Right ventricle myocardium superior (tissue), 1 donor: ENCODE data around the gene MALT1. TPM values are rescaled to one million over a fixed set of nuclear protein-coding genes. Genes with fewer than 3 reads are reported as not detected.
A peak's percentile ranks its signal among the peaks of the same experiment; 100 is the strongest.
"Not testable (repeated sequence)": the region's sequence is repeated elsewhere in the genome, so short reads cannot be mapped to it uniquely, and the experiment has no call there.

ENCODE experiments used
- ATAC-seq: fragments of 200-7000 bp; cut with Tn5 transposase; one replicate; pipeline ENCODE4 v1.9.1; 2020; ENCODE audit warnings: mild to moderate bottlenecking; ENCODE audit not compliant: poor library complexity
- DNase-seq: peaks from one replicate; pipeline ENCODE4 v3.0.0-alpha.2; 2020
- intact Hi-C: fragments of 100-400 bp; cut with DNase I; formaldehyde crosslinking; loops from one replicate; pipeline ENCODE4 v1.11.2; 2022
- total RNA-seq: library from RNA; stranded (reverse); fragmentation: NEBNext Ultra II Directional; extraction: Animal tissue kit (Norgen Biotek cat#: 25700); gene quantifications from one replicate; pipeline ENCODE4 v1.2.1, GENCODE V29; 2021
- donor health status: DM: no; HTN: yes; CAD: no; lungs with severe emphysema.

The MALT1 gene
- total RNA-seq, 1 donor from 2014 or later: 10.2 TPM

DNA sequence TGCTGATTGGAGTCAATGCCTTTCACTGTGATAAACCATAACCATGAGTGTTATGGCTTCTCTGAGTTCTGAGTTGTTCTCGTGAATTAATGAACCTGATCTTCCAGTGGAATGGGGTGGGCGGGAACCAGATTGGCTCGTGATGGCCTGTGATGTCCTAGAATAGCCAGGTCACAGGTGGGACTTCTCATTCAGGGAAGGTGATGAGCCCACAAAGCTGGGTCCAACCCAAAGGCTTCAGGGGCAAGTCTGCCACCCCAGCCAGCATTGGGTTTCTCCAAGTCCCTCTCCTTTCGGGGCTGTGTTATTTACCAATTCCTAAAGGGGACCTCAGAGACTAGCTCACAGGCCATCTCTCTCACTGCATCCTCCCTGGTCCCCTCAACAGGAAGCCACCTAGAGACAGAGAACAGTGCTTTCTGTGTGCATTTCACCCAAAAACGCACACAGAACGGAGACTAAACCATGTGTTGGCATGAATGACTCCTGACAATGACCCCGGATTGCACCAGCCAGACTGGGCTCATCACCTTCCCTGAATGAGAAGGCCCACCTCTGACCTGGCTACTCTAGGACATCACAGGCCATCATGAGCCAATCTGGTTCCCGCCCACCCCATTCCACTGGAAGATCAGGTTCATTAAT is 85.5 kb downstream of the MALT1 start:
- DNase-seq (no peak), ATAC-seq (no peak)
- intact Hi-C loops: no loop called here

DNA sequence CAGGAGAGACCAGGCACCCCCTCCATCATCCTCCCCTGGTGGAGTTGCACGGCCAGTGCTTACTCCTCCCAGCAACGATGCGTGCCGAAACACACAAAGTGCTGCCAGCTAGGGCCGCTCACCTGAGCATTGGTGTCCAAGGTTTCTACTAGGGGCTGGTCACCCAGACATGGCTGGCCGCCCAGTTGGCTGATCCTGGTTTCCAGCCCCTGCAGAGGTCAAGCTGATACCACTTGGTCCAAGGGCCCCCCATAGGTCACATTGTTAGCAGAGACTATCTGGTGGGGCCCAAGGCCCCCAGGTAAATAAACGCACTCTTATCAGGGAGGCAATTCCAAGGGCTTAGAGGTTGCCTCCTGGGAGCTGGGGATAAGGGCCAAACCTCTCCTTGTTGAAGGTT is 86.1 kb downstream of the MALT1 start:
- intact Hi-C loops, ATAC-seq, DNase-seq: not testable (repeated sequence)

DNA sequence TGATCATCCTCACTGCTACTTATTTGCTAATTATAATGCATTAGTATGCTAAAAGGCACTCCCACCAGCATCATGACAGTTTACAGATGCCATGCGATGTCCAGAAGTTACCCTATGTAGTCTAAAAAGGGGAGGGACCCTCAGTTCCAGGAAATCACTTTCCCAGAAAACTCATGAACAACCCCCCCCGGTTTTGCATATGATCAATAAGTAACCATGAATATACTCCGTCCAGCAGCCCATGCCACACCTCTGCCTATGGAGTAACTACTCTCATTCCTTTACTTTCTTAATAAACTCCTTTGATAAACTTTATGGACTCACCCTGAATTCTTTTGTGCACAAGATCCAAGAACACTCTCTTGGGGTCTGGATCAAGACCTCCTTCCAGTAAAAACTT is 86.8 kb downstream of the MALT1 start:
- DNase-seq (no peak), ATAC-seq (no peak)
- intact Hi-C loops: no loop called here

DNA sequence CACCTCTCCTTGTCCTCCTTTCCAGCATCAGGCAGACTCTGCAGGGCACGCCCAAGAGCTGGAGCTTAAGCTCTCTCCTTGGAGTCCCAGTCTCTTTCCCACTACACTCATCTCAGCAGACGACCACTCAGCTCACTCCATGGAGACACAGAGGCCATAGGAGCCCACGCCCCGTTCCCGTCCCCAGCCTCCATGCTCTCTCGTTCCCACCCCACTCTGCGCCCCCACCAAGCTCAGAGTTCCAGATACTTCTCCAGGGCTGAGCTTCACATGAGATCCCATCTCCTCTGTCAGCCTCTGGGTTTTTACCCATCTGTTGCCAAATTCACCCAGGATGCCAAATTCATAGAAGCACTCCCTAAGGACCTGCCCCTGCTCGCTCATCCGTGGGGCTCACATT is 87.3 kb downstream of the MALT1 start:
- no peak for DNase-seq
- no peak for ATAC-seq

DNA sequence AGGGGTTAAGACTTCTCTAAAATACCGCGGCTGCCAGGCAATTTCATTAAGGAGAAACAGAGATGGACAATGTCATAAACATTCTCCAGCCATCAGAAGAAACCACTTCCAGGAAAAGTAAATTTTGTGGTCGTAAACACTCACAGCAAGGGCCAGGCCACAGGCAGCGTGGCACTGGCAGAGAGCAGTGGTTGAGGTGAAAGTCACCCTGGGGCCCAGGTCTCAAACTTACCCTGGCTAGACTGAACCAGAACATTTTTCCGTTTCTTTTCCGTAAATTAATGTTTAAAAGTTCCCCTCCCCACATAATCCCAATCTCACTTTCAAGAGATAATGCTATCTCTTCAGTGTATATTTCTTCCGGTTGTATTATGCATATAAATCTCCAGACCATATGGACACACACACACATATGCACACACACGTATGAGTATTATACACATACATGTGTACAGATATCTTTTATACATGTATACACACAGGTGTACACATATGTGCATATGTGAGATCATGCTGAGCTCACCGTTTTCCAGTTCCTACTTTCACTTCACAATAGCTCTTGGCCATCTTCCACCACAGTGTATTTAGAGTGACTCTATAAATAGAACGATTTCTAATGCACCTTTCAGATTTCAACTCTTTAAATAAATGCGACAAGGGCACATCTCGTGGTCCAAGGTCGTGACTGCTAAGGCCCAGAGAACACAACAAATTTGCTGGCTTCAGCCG is 90.1 kb downstream of the MALT1 start:
- ATAC-seq (peak; percentile 75), DNase-seq (no peak)
- intact Hi-C loops: loop anchor here (10.0 kb wide), 1 partner anchor 87 kb away; the partner anchor contains the start of gene MALT1

More for the DNA sequence above, 87.3 kb downstream of the MALT1 start:
- intact Hi-C loops: no loop called here

DNA sequence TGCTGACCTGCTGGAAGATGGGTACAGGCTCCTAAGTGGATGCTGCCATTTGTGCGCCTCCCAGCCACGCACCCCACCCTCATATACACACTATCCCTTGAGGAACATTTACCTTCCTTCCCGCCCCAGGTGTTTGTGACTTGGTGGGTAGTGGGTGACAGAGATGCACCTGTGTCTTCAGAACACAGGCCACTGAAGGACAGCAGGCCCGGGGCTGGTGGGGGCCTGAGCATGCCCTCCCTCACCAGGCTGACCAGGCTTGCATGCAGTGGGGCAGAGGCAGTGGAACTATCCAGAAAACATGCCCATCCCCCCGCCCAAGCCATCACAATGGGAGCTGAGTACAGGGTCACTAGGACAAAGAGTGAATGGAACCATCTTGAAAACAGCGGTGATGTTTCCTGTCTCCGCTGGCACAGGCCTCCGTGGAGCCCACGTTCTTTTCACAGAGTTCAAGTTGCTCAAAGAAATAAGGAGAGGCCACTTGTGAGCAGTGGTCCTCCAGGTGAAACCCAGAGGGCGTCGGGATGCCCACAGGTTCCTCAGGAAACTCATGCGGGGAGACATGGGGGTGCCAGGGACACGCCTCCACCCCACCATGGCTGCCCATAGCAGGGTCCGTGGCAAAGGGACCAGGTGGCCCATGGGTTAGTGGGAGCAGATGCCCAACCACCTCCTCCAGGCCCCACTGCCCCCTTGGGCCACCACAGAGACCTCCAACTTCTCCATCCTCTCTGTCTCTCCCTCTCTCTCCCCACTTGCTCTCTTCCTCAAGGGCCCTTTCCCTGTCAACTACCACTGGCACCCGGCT is 90.9 kb downstream of the MALT1 start:
- peak; percentile 7 for ATAC-seq
- peak; percentile 43 for DNase-seq
- intact Hi-C loops: loop anchor here (10.0 kb wide), 1 partner anchor 87 kb away; the partner anchor contains the start of gene MALT1

DNA sequence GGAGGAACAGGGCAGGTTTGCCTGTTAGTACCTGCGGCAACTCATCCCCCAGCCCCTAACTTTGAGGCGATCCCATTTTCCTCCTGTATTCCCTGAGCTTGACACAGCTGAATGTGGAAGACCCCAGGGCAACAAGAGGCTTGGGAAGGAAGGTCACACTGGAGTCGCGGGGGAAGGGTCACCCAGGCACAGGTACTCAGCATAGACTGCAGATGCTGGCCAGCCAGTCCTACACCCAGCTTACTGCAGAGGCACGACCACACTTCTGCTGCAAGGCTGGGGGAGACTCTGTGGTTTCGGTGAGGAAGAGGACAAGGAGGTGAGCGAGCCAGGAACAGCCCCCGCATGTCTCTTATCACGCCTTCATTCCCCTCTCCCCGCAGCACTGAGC is 91.5 kb downstream of the MALT1 start:
- intact Hi-C loops: loop anchor here (10.0 kb wide), 1 partner anchor 88 kb away; the partner anchor contains the start of gene MALT1
- no peak for ATAC-seq
- DNase-seq: no peak

DNA sequence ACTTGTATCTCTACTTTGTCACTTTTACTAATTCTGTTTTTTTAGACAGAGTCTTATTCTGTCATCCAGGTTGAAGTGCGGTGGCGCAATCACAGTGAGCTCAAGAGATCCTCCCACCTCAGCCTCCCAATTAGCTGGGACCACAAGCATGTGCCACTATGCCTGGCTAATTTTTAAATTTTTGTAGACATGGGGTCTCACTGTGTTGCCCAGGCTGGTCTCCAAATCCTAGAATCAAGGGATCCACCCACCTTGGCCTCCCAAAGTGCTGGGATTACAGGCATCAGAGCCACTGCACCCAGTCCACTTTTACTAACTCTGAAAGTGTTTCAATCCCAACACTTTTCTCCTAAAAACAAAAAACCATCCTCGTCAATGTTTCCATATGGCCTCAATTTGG is 94.9 kb downstream of the MALT1 start:
- intact Hi-C loops: loop anchor here (10.0 kb wide), 1 partner anchor 91 kb away; the partner anchor contains the start of gene MALT1

DNA sequence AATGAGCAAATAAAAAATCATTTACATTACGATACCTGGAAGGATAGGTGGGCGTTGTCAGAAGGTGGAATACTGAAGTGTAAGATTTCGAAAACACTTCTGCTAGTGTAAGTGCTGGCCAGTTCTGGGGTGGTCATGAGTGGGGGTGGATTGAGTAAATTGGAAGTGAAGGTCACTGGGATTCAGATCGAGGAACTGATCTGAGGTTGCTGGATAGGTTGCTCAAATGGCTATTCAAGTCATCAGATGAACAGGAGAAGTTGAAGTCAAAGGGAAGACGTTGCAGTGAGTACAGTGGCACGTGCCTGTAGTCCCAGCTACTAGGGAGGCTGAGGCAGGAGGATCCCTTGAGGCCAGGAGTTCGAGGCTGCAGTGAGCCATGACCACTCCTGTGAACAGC is 95.7 kb downstream of the MALT1 start:
- ATAC-seq: no peak
- intact Hi-C loops: loop anchor here (10.0 kb wide), 1 partner anchor 92 kb away; the partner anchor contains the start of gene MALT1
- no peak for DNase-seq

More for the DNA sequence above, 94.9 kb downstream of the MALT1 start:
- no peak for DNase-seq
- ATAC-seq: no peak

DNA sequence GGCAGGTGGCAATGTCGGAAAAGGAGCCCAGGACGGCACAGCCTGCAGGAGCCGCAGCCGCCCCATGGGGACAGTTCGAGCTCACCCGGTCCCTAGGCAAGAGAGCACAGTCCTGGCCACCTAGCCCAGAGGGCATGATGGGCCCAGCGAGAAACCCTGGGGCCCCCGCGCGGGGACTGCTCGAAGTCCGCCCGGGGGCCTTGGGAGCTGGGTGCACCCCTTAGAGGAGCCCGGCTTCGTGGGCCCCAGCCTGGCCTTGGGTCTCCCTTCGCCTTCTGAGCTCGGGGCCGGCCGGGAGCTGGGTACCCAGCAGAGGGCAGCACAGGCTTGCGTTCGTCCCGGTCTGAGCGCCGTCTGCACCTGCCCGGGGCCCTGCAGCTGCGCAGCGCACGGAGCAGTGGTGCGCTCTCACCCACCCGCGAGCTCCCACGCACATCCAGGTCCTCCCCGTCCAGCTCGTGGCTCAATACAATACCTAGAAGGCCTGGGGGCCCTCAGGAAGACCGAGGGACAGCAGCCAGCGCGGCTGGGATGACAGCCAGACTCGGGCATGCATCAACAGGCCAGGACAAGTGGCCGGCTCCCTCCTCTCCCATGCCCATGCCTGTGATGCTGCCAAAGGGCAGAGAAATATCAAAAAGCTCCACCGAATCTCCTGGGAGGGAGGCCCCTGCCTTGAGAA is 97.2 kb downstream of the MALT1 start:
- intact Hi-C loops: loop anchor here (10.0 kb wide), 1 partner anchor 94 kb away; the partner anchor contains the start of gene MALT1
- ATAC-seq (peak; percentile 94), DNase-seq (peak; percentile 82)

DNA sequence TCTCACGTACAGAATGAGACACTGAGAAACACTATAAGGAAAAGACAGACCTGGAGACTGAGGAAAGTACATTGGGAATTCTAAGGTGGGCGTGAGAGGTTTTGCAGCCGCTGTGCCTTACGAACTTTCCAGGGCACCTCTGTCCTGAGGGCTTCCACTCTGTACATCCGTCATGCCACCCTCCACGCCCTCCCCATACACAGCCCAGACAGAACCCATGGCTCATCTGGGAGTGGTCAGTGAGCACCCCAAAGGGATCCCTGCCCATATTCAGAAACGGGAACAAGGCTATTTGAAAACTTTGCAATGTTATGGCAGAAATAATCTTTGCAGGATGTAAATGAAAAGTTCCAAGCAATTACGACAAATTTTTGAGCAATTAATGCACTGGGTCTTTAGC is 98.1 kb downstream of the MALT1 start:
- intact Hi-C loops: loop anchor here (10.0 kb wide), 1 partner anchor 95 kb away; the partner anchor contains the start of gene MALT1
- no peak for DNase-seq
- no peak for ATAC-seq

DNA sequence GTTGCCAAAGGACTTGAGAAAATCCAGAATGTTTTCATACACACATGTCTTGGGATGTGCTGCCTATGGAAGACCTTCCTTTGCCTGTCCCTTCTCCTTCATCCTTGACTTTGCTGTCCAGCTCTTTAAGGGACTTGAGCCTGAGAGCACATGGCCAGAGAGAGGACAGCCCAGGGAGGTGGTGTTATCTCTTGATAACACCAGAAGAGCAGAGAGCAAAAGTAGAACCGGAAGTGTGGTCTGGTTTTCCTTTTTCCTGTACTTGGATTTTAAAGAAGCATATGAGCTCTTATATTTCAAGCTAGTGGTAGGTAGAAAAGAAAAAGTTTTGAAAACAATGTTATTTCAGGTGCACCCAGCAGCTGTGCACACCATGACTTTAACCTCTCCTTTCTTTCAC is 99.3 kb downstream of the MALT1 start:
- DNase-seq (no peak), ATAC-seq (no peak)
- intact Hi-C loops: no loop called here

DNA sequence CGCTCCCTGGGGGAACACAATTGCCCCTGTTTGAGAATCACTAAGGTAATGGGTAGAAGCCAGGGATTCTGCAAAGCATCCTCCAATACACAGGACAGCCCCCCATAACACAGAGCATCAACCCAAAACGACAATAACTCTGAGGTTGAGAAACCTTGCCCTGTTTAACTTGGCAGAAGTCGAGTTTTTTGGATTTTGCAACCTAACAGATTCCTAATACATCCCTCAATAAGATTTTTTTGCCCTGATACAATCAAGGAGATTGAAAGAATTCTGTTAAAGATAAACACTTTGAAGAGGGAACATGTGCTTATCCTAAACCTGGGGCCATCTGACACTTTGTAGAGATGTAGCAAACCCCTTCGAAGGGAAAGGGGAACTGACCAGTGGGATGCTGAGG is 100.9 kb downstream of the MALT1 start:
- intact Hi-C loops: no loop called here
- ATAC-seq (no peak), DNase-seq (no peak)

DNA sequence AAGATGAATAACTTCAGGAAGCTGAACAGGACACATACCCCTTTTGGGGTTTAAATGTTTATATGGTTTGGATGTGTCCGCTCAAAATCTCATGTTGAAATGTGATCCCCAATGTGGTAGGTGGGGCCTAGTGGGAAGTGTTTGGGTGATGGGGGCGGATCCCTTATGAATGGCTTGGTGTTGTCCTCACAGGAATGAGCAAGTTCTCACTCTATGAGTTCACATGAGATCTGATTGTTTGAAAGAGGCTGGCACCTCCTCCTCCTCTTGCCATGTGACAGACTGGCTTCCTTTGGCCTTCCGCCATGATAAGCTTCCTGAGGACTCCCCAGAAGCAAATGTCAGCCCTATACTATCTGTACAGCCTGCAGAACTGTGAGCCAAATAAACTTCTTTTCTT is 104.8 kb downstream of the MALT1 start:
- DNase-seq: no peak
- no peak for ATAC-seq
- intact Hi-C loops: no loop called here

DNA sequence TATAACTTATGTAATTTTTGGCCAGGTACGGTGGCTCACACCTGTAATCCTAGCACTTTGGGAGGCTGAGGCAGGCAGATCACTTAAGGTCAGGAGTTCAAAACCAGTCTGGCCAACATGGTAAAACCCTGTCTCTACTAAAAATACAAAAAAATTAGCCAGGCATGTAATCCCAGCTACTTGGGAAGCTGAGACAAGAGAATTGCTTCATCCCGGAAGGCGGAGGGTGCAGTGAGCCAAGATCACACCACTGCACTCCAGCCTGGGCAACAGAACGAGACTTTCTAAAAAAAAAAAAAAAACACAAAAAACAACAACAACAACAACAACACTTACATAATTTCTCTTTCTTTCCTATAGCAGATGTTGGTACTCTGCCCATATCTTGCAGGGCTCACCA is 105.3 kb downstream of the MALT1 start:
- DNase-seq, ATAC-seq, intact Hi-C loops: not testable (repeated sequence)

DNA sequence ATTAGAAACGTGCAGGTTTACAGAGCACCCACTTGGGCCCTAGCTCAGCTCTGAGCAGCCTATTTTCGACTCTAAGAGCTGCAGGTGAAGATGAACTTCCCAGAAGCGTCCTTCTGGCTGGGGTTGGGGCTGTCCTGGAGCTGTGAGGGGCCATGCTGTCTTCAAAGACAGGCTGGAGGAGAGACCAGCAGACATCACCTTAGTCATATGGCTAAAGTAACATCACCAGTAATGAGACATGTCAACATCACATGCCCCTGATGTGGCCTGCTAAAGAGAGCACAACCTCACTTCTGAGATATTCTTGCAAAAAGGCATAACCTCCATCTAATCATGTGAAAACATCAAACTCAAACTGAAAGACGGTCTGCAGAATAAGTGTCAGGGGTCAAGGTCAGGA is 106.2 kb downstream of the MALT1 start:
- ATAC-seq: no peak
- DNase-seq: no peak
- intact Hi-C loops: no loop called here

DNA sequence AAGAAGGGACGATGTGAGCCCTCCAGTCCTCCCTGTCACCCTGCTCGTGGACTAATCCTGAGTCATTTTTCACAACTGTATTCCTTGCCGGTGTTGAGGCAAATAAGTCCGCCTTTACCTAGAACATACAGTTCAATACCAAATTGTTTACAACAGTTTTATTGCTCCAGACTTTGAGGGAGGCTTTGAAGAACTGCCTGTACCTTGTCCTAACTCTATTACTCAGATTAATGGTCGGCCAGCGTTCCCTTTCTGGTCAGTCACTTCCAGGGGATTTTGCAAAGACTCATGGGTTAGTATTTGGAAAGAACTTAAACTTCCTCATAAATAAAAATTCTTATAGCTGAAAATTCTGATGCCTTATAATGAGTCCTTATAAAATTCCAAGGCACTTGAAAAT is 108.3 kb downstream of the MALT1 start:
- ATAC-seq: no peak
- intact Hi-C loops: no loop called here
- DNase-seq: no peak

DNA sequence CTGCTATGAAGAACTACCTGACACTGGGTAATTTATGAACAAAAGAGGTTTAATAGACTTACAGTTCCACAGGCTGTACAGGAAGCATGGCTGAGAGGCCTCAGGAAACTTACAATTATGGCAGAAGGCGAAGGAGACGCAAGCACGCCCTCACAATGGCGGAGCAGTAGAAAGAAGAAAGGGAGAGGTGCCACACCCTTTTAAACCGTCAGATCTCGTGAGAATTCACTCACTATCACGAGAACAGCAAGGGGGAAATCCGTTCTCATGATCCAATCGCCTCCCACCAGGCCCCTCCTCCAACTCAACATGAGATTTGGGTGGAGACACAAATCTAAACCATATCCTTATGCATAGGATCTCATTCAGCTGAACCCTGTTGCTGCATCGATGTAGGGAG is 108.8 kb downstream of the MALT1 start:
- no peak for DNase-seq
- no peak for ATAC-seq
- intact Hi-C loops: loop anchor here (10.0 kb wide), 1 partner anchor 185 kb away; no protein-coding TSS in a partner anchor
